Tibial artery (tissue), 4 donors: ENCODE data around the gene MLLT1.

Experiments used
- DNase-seq, 2 donors: peaks; one replicate each; pipeline ENCODE4 v3.0.0-alpha.2; 2019
- H3K27ac ChIP-seq, 2 donors: fragments of 200-600 bp; sonication (generic) in 1 of 2; 1 replicate in 1 of 2; 2 replicates in 1 of 2; pipeline ENCODE4 v1.5.1; 2018 to 2019; ENCODE audit warnings: mild to moderate bottlenecking in 1 of 2
- H3K27me3 ChIP-seq, 2 donors: fragments of 200-600 bp; sonication (generic) in 1 of 2; one replicate each; pipeline versions ENCODE4 v1.5.1 to v1.6.0; 2016 to 2019
- H3K36me3 ChIP-seq, 3 donors: fragments of 200-600 bp; sonication (generic) in 2 of 3; one replicate each; pipeline ENCODE4 v1.5.1; 2016 to 2019; ENCODE audit warnings: mild to moderate bottlenecking in 2 of 3
- H3K4me1 ChIP-seq, 4 donors: fragments of 200-600 bp; sonication (generic) in 2 of 4; 1 replicate in 3 of 4; 2 replicates in 1 of 4; pipeline ENCODE4 v1.5.1; 2016 to 2019
- H3K4me3 ChIP-seq, 2 donors: fragments of 200-600 bp; sonication (generic) in 1 of 2; 1 replicate in 1 of 2; 2 replicates in 1 of 2; pipeline ENCODE4 v1.5.1; 2018 to 2019; ENCODE audit warnings: mild to moderate bottlenecking in 2 of 2
- H3K9me3 ChIP-seq, 3 donors: fragments of 200-600 bp; sonication (generic) in 1 of 3; one replicate each; pipeline ENCODE4 v1.5.1; 2016 to 2019
- CTCF ChIP-seq, 2 experiments: fragments of 200-600 bp in 1 of 2; fragments of 450-650 bp in 1 of 2; IDR thresholded peaks; one replicate each; pipeline ENCODE4 v1.5.1; 2017 to 2019; ENCODE audit warnings: antibody characterized with exemption in 2 of 2, mild to moderate bottlenecking in 1 of 2, moderate library complexity in 1 of 2
- intact Hi-C: fragments of 100-400 bp; cut with DNase I; formaldehyde crosslinking; loops from one replicate; pipeline ENCODE4 v1.15.0; 2023; ENCODE audit warnings: low total_unique reads

The MLLT1 gene

GRCh38 chr19:6173190-6173589, 106.6 kb downstream of the MLLT1 start:
- Histone ChIP-seq H3K4me3 (no peak overlapping the region), H3K27me3 (peaks cover 0 to 3% of the 10 kb centered on the region in 2 donors), H3K4me1 (no peaks in the 10 kb centered on the region), H3K9me3 (peaks cover 0 to 17% (median 12%) of the 10 kb centered on the region in 3 donors), H3K27ac (no peak overlapping the region), H3K36me3 (no peaks in the 10 kb centered on the region)
- no peak for TF ChIP-seq CTCF (IDR thresholded peaks at IDR 0.05)
- no peak for DNase-seq
- intact Hi-C loops: no loop called here

- H3K9me3 ChIP-seq: peaks cover 0 to 17% (median 12%) of the 10 kb centered on the region in 3 donors
- H3K4me1 ChIP-seq: no peaks in the 10 kb centered on the region
- H3K4me3 ChIP-seq: no peak overlapping the region
- intact Hi-C loops: no loop called here
- H3K27ac ChIP-seq: no peak overlapping the region
- no peak for TF ChIP-seq CTCF (IDR thresholded peaks at IDR 0.05)
- DNase-seq: no peak
- peaks cover 0 to 3% of the 10 kb centered on the region in 2 donors for H3K27me3 ChIP-seq
- H3K36me3 ChIP-seq: no peaks in the 10 kb centered on the region
These were observed 107.5 kb downstream of the MLLT1 start for GRCh38 chr19:6172074-6172863.

- no peak overlapping the region for H3K27ac ChIP-seq
- no peaks in the 10 kb centered on the region for H3K4me1 ChIP-seq
- no peak for TF ChIP-seq CTCF (IDR thresholded peaks at IDR 0.05)
- no peak overlapping the region for H3K4me3 ChIP-seq
- intact Hi-C loops: loop anchor here (10.0 kb wide), 1 partner anchor 138 kb away; no protein-coding TSS in a partner anchor
- no peaks in the 10 kb centered on the region for H3K27me3 ChIP-seq
- no peak for DNase-seq
- H3K36me3 ChIP-seq: no peaks in the 10 kb centered on the region
- H3K9me3 ChIP-seq: peaks cover 0 to 17% (median 12%) of the 10 kb centered on the region in 3 donors
These were observed 112.7 kb downstream of the MLLT1 start for GRCh38 chr19:6167115-6167514.

- intact Hi-C loops: loop anchor here (10.0 kb wide), 1 partner anchor 140 kb away; no protein-coding TSS in a partner anchor
- no peaks in the 10 kb centered on the region for H3K36me3 ChIP-seq
- DNase-seq: no peak
These were observed 114.8 kb downstream of the MLLT1 start for GRCh38 chr19:6164906-6165531.

GRCh38 chr19:6161271-6161850, 118.4 kb downstream of the MLLT1 start:
- no peak for DNase-seq
- peaks cover 0 to 5% (median 0%) of the 10 kb centered on the region in 3 donors for H3K9me3 ChIP-seq
- no peak overlapping the region for H3K4me3 ChIP-seq
- H3K27me3 ChIP-seq: no peaks in the 10 kb centered on the region
- no peaks in the 10 kb centered on the region for H3K36me3 ChIP-seq
- H3K4me1 ChIP-seq: no peaks in the 10 kb centered on the region
- no peak overlapping the region for H3K27ac ChIP-seq
- intact Hi-C loops: loop anchor here (10.0 kb wide), 1 partner anchor 143 kb away; no protein-coding TSS in a partner anchor
- TF ChIP-seq CTCF (IDR thresholded peaks at IDR 0.05): no peak

More at GRCh38 chr19:6164906-6165531, 114.8 kb downstream of the MLLT1 start:
- H3K27me3 ChIP-seq: no peaks in the 10 kb centered on the region
- H3K9me3 ChIP-seq: peaks cover 0 to 4% (median 0%) of the 10 kb centered on the region in 3 donors
- H3K27ac ChIP-seq: no peak overlapping the region
- no peaks in the 10 kb centered on the region for H3K4me1 ChIP-seq
- H3K4me3 ChIP-seq: no peak overlapping the region
- TF ChIP-seq CTCF (IDR thresholded peaks at IDR 0.05): no peak
